ENCODE measurements around the gene UCN. TPM values are rescaled to one million over a fixed set of nuclear protein-coding genes. Genes with fewer than 3 reads are reported as not detected.

The UCN gene
- total RNA-seq, 2 experiments from 2014 or later = 1.8 to 2.3 TPM

DNA sequence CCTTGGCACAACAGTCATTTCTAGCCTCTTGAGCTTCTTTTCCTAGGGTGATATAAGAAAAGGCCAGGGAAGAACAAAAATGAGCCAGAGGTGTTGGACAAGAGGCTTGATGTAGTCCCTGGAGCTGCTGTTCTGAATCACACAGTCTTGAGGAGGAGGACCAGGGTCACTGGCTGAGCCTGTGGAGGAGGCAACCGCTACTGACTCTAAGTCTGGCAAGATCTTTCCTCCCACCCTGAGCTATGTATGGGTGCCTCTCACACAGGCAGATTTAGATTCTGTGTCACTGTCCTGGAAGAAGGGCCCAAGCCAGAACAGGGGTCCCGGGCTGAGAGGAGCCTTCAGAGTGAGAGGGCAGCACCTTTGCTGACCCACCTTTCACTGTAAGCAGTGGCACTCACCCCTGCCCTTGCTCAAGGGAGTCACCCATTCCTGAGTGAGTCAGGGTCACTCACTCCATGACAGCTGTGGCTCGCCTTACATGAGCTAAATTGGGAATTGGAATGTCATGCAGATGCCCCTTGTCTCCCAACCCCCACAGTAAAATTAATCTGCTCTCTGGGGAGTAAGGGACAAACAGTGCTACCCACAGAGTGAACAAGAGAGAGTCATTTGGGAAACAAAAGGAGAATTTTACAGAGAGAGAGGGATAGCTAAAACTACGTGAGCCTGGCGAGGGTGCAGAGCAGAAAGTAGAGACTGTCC lies 26.2 kb downstream of the UCN start, which contains the start of gene TRIM54:
Gene TRIM54 (plus strand): TSS at position 575 of the 705 bp plus-strand sequence. CDS start 303 bp downstream, outside the sequence.
- peaks cover 37% of the 10 kb centered on the region for H3K27me3 Mint-ChIP-seq
- no peaks in the 10 kb centered on the region for H3K4me1 Mint-ChIP-seq (ENCODE audit: low read depth)

DNA sequence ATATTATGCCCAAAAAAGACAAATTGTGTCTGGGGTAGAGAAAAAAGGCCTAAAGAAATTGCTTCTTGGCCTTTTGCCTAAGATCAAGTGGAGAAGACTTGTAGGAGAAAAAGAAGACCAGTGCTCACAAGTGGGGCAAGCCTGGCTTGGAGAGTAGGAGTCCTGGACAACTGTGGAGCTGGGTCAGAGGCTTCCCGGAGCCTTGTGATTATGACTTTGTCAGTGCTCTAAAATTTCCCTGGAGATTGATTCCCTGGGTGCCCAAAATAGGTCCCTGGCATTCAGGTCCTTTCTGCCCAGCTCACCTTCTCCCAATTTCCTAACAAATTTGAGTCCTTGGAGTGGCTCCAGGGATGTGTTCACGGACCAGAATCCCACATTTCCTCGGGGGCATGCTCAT lies 26.8 kb downstream of the UCN start:
- Histone ChIP-seq H3K27me3 (ENCODE audit: control insufficient read depth in 1 of 2, insufficient read depth in 2 of 2, low read length in 2 of 2) (peaks cover 3 to 6% of the 10 kb centered on the region in 2 experiments), H3K4me1 (ENCODE audit: insufficient read depth, low read length) (no peaks in the 10 kb centered on the region), H3K27ac (ENCODE audit: low read depth in 1 of 2, low read length in 2 of 2) (no peak overlapping the region), H3K9me3 (ENCODE audit: control insufficient read depth in 1 of 2, insufficient read depth in 1 of 2, low read length in 2 of 2) (no peaks in the 10 kb centered on the region), H3K4me3 (ENCODE audit: low read length) (no peak overlapping the region), H3K36me3 (ENCODE audit: insufficient read depth, low read length) (no peaks in the 10 kb centered on the region)
- ChIA-PET POLR2A (no interaction called here), CTCF (interaction anchor here (1.6 to 2.8 kb wide), 3 partner anchors 111 to 402 kb away, joined by 3 to 23 read pairs (median 14); no protein-coding TSS in a partner anchor)
- Mint-ChIP-seq H3K4me3 (no peak overlapping the region), H3K9me3 (no peaks in the 10 kb centered on the region), H3K4me1 (ENCODE audit: low read depth) (no peaks in the 10 kb centered on the region), H3K27me3 (peaks cover 39% of the 10 kb centered on the region), H3K36me3 (ENCODE audit: low read depth) (no peaks in the 10 kb centered on the region), H3K27ac (no peak overlapping the region)
- ATAC-seq (ENCODE audit: poor library complexity) = no peak
- intact Hi-C loops (cut with DNase I, micrococcal nuclease) = loop anchor here in 1 of 2 experiments (2.0 to 10.0 kb wide), 2 partner anchors 111 to 437 kb away; partner anchors contain the start of gene DPYSL5
- no peak for DNase-seq
- TF ChIP-seq, protein P1, sequence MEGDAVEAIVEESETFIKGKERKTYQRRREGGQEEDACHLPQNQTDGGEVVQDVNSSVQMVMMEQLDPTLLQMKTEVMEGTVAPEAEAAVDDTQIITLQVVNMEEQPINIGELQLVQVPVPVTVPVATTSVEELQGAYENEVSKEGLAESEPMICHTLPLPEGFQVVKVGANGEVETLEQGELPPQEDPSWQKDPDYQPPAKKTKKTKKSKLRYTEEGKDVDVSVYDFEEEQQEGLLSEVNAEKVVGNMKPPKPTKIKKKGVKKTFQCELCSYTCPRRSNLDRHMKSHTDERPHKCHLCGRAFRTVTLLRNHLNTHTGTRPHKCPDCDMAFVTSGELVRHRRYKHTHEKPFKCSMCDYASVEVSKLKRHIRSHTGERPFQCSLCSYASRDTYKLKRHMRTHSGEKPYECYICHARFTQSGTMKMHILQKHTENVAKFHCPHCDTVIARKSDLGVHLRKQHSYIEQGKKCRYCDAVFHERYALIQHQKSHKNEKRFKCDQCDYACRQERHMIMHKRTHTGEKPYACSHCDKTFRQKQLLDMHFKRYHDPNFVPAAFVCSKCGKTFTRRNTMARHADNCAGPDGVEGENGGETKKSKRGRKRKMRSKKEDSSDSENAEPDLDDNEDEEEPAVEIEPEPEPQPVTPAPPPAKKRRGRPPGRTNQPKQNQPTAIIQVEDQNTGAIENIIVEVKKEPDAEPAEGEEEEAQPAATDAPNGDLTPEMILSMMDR (IDR thresholded peaks at IDR 0.05) = no peak

More for the DNA sequence above, 26.2 kb downstream of the UCN start, which contains the start of gene TRIM54:
- intact Hi-C loops (cut with DNase I, micrococcal nuclease) = loop anchor here in 1 of 2 experiments (2.0 to 10.0 kb wide), 2 partner anchors 111 to 437 kb away; partner anchors contain the start of gene DPYSL5
- Histone ChIP-seq H3K4me1 (ENCODE audit: insufficient read depth, low read length) (no peaks in the 10 kb centered on the region), H3K27me3 (ENCODE audit: control insufficient read depth in 1 of 2, insufficient read depth in 2 of 2, low read length in 2 of 2) (peaks cover 0 to 6% of the 10 kb centered on the region in 2 experiments), H3K4me3 (ENCODE audit: low read length) (no peak within 1 kb of the TSS), H3K9me3 (ENCODE audit: control insufficient read depth in 1 of 2, insufficient read depth in 1 of 2, low read length in 2 of 2) (no peaks in the 10 kb centered on the region), H3K36me3 (ENCODE audit: insufficient read depth, low read length) (no peaks in the 10 kb centered on the region), H3K27ac (ENCODE audit: low read depth in 1 of 2, low read length in 2 of 2) (no peak within 1 kb of the TSS)
- TF ChIP-seq, protein P1 (IDR thresholded peaks at IDR 0.05) = no peak
- no peak within 1 kb of the TSS for H3K27ac Mint-ChIP-seq
- ATAC-seq (ENCODE audit: poor library complexity) = no peak
- H3K9me3 Mint-ChIP-seq = no peaks in the 10 kb centered on the region
- ChIA-PET CTCF (interaction anchor here (1.7 kb wide), 1 partner anchor 320 kb away, joined by 5 read pairs; no protein-coding TSS in a partner anchor), POLR2A (no interaction called here)
- H3K4me3 Mint-ChIP-seq = no peak within 1 kb of the TSS
- H3K36me3 Mint-ChIP-seq (ENCODE audit: low read depth) = no peaks in the 10 kb centered on the region
- DNase-seq = no peak

DNA sequence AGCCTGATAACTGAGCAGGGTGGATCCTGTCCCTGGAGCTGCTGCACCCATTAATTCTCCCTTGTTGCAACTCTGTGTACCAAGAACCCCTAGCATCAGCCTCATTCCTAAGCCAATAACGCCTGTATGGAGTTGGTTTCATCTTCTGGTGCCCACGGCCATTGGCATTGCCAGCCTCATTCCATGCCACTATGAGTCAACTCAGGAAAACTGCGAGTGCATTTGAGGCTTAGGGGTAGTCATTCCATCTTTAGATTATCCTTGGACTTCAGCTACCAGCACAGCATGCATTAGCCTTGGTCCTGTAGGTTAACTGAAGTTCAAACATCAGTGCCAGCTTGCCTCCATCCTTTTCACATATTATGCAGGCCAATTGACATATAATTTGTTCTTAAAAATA lies 27.4 kb downstream of the UCN start:
- CTCF ChIA-PET = interaction anchor here (1.6 to 2.8 kb wide), 7 partner anchors 11 to 403 kb away, joined by 3 to 23 read pairs (median 5); partner anchors contain the start of gene SLC30A3
- POLR2A ChIA-PET = no interaction called here
- no peak overlapping the region for H3K27ac ChIP-seq (ENCODE audit: low read depth in 1 of 2, low read length in 2 of 2)
- H3K27me3 ChIP-seq (ENCODE audit: control insufficient read depth in 1 of 2, insufficient read depth in 2 of 2, low read length in 2 of 2) = peaks cover 4 to 6% of the 10 kb centered on the region in 2 experiments
- no peak overlapping the region for H3K4me3 Mint-ChIP-seq
- H3K36me3 Mint-ChIP-seq (ENCODE audit: low read depth) = no peaks in the 10 kb centered on the region
- ATAC-seq (ENCODE audit: poor library complexity) = no peak
- H3K27me3 Mint-ChIP-seq = peaks cover 43% of the 10 kb centered on the region
- no peak for DNase-seq
- H3K9me3 Mint-ChIP-seq = no peaks in the 10 kb centered on the region
- H3K4me3 ChIP-seq (ENCODE audit: low read length) = no peak overlapping the region
- TF ChIP-seq, protein P1 (IDR thresholded peaks at IDR 0.05) = no peak
- no peak overlapping the region for H3K27ac Mint-ChIP-seq
- H3K9me3 ChIP-seq (ENCODE audit: control insufficient read depth in 1 of 2, insufficient read depth in 1 of 2, low read length in 2 of 2) = no peaks in the 10 kb centered on the region
- H3K4me1 Mint-ChIP-seq (ENCODE audit: low read depth) = no peaks in the 10 kb centered on the region
- no peaks in the 10 kb centered on the region for H3K36me3 ChIP-seq (ENCODE audit: insufficient read depth, low read length)
- intact Hi-C loops (cut with DNase I, micrococcal nuclease) = loop anchor here (1.0 to 10.0 kb wide), 7 partner anchors 16 to 436 kb away; partner anchors contain the start of gene DPYSL5 (in 1 of the 2)
- H3K4me1 ChIP-seq (ENCODE audit: insufficient read depth, low read length) = no peaks in the 10 kb centered on the region

All from CD4-positive, alpha-beta T cell (primary cell).